Mammary epithelial cell (primary cell): ENCODE data around the gene KARS1.

Experiments used
- EZH2 ChIP-seq: IDR thresholded peaks from 2 replicates; pipeline ENCODE4 v1.6.1; 2012; ENCODE audit warnings: low read length, inconsistent platforms, borderline replicate concordance
- TF ChIP-seq, protein P1 (sequence below), 2 donors: IDR thresholded peaks in 1 of 2; conservative IDR thresholded peaks in 1 of 2; 2 replicates each; pipeline ENCODE4 v1.5.1; 2011 to 2012; ENCODE audit warnings: inconsistent platforms in 2 of 2, low read length in 2 of 2, mild to moderate bottlenecking in 2 of 2, control low read depth in 1 of 2, low read depth in 1 of 2; ENCODE audit not compliant: insufficient read depth in 1 of 2; ENCODE audit errors: extremely low read depth in 1 of 2

DNA sequence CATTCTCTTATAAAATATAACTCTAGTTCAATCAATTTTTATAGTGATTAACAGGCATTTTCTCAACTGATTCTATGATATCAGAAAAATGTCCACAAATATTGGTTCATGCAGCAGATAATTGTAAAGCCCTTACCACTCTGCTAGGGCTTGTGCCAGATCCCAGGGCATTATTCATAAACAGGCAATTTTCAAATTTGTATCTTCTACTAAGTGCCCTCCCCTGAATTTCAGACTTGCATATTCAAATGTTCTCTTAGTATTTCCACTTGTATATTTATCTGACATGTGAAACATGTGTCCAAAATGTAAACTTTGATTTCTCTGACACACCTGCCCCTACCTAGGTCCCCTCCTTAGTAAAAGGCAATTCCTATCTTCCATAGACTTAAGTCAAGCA lies 20.0 kb upstream of the KARS1 start:
- TF ChIP-seq, protein P1, sequence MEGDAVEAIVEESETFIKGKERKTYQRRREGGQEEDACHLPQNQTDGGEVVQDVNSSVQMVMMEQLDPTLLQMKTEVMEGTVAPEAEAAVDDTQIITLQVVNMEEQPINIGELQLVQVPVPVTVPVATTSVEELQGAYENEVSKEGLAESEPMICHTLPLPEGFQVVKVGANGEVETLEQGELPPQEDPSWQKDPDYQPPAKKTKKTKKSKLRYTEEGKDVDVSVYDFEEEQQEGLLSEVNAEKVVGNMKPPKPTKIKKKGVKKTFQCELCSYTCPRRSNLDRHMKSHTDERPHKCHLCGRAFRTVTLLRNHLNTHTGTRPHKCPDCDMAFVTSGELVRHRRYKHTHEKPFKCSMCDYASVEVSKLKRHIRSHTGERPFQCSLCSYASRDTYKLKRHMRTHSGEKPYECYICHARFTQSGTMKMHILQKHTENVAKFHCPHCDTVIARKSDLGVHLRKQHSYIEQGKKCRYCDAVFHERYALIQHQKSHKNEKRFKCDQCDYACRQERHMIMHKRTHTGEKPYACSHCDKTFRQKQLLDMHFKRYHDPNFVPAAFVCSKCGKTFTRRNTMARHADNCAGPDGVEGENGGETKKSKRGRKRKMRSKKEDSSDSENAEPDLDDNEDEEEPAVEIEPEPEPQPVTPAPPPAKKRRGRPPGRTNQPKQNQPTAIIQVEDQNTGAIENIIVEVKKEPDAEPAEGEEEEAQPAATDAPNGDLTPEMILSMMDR (conservative IDR thresholded peaks at IDR 0.05 in 1 of 2, IDR thresholded peaks at IDR 0.05 in 1 of 2; ENCODE audit: extremely low read depth in 1 of 2, insufficient read depth in 1 of 2, low read depth in 1 of 2, low read length in 2 of 2), result no peak
- no peak for TF ChIP-seq EZH2
